Neural crest cell (in vitro differentiated cells): ENCODE measurements around the gene PGF. TPM values are rescaled to one million over a fixed set of nuclear protein-coding genes. Genes with fewer than 3 reads are reported as not detected.
"Not testable (repeated sequence)": the region's sequence is repeated elsewhere in the genome, so short reads cannot be mapped to it uniquely, and the experiment has no call there.

Experiments used
- DNase-seq: peaks from one replicate; pipeline ENCODE4 v3.0.0; 2021; ENCODE audit warnings: low read depth, mixed read lengths, low spot score
- H3K27ac Mint-ChIP-seq: one replicate; pipeline ENCODE4 v1.8.0; 2021; ENCODE audit warnings: mild to moderate bottlenecking, mixed read lengths; ENCODE audit not compliant: unreplicated experiment
- H3K27me3 Mint-ChIP-seq: 2 replicates; pipeline ENCODE4 v1.8.0; 2021; ENCODE audit warnings: low read depth, mild to moderate bottlenecking, mixed read lengths
- H3K36me3 Mint-ChIP-seq: 2 replicates; pipeline ENCODE4 v1.8.0; 2021; ENCODE audit warnings: low read depth, mild to moderate bottlenecking, mixed read lengths
- H3K4me1 Mint-ChIP-seq: 2 replicates; pipeline ENCODE4 v1.8.0; 2021; ENCODE audit warnings: mixed read lengths
- H3K4me3 Mint-ChIP-seq: one replicate; pipeline ENCODE4 v1.8.0; 2021; ENCODE audit warnings: mild to moderate bottlenecking, mixed read lengths
- H3K9me3 Mint-ChIP-seq: 2 replicates; pipeline ENCODE4 v1.8.0; 2021; ENCODE audit warnings: mixed read lengths
- CTCF ChIP-seq: fragments of 200-600 bp; sonication (generic); conservative IDR thresholded peaks from 2 replicates; pipeline ENCODE4 v1.5.0; 2021; ENCODE audit warnings: antibody characterized with exemption, mild to moderate bottlenecking
- long read RNA-seq: library from polyadenylated mRNA; unstranded; transcript quantifications from one replicate; pipeline ENCODE4 v2.0.0, GENCODE V29; 2020
- total RNA-seq: library from RNA; stranded (reverse); gene quantifications from 2 replicates; pipeline ENCODE4 v1.2.1, GENCODE V29; 2021

PGF gene
- total RNA-seq: 2.9 and 3.9 TPM in 2 replicates
- long read RNA-seq: 0 reads

DNA sequence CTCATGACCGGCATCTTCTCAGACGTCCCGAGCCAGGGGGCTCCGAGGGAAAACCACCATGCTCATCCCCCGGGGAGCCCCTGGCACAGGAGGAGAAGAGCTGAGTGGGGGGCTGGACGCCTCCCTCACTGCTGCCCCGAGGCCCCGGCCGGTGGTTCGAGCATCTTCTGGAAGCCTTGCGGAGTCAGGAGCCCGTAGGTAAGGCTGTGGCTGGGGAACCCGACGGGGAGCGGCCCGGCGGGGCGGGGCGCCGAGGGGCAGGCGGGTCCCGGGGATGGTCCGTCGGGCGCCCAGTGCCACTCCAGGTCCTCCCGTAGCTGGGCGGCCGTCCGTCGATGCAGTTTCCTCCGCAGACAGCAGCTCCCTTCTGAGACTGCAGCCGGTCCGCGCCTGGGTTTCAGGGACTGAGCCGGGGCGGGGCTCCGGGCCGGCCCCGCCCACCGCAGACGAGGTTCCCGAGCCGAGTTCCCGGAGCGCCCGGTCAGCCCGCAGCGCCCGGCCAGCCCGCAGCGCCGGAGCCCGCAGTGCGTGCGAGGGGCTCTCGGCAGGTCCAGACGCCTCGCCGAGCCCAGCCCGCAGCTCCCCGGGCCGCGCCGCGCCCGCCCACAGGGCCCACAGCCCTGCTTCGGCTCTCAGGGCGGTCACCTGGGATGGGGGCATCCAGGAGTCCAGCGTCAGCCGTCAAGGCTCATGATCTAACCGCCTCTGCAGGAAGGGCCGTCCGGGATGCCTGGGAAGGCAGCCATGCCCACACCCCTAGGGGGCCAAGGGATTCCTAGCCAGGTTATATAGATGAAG is at the start of gene PGF:
Gene PGF (minus strand): TSS at position 369 of the 798 bp plus-strand sequence. CDS start 355 bp downstream, at position 14.
- no peak for TF ChIP-seq CTCF
- Mint-ChIP-seq H3K9me3 (no peaks in the 10 kb centered on the region), H3K4me1 (peaks cover 20% of the 10 kb centered on the region), H3K4me3 (peak within 1 kb of the TSS; percentile 29), H3K27ac (peak within 1 kb of the TSS; percentile 32), H3K36me3 (no peaks in the 10 kb centered on the region), H3K27me3 (no peaks in the 10 kb centered on the region)
- peak; percentile 51 for DNase-seq

GRCh38 chr14:75003250-75004027 is 48.0 kb upstream of the PGF start:
- no peak for DNase-seq
- H3K27me3 Mint-ChIP-seq: peaks cover 2% of the 10 kb centered on the region
- peak overlapping the region; percentile 99 for H3K4me3 Mint-ChIP-seq
- no peak for TF ChIP-seq CTCF
- peak overlapping the region; percentile 91 for H3K27ac Mint-ChIP-seq
- peaks cover 23% of the 10 kb centered on the region for H3K4me1 Mint-ChIP-seq
- peaks cover 13% of the 10 kb centered on the region for H3K36me3 Mint-ChIP-seq
- no peaks in the 10 kb centered on the region for H3K9me3 Mint-ChIP-seq

GRCh38 chr14:75002392-75003249 is 47.2 kb upstream of the PGF start, which contains the start of gene EIF2B2:
EIF2B2 (plus strand) TSS chr14:75002921; CDS start chr14:75002991, 70 bp downstream.
- peak within 1 kb of the TSS; percentile 99 for H3K4me3 Mint-ChIP-seq
- peak; percentile 98 for DNase-seq
- H3K4me1 Mint-ChIP-seq: peaks cover 23% of the 10 kb centered on the region
- no peaks in the 10 kb centered on the region for H3K9me3 Mint-ChIP-seq
- peaks cover 12% of the 10 kb centered on the region for H3K36me3 Mint-ChIP-seq
- H3K27ac Mint-ChIP-seq: peak within 1 kb of the TSS; percentile 93
- TF ChIP-seq CTCF: peak; percentile 47
- H3K27me3 Mint-ChIP-seq: peaks cover 2% of the 10 kb centered on the region

- Mint-ChIP-seq H3K36me3 (peaks cover 7% of the 10 kb centered on the region), H3K9me3 (no peaks in the 10 kb centered on the region), H3K4me1 (peaks cover 23% of the 10 kb centered on the region), H3K27me3 (peaks cover 2% of the 10 kb centered on the region), H3K4me3 (peak overlapping the region; percentile 99), H3K27ac (no peak overlapping the region)
- no peak for TF ChIP-seq CTCF
- DNase-seq: no peak
These were observed 46.5 kb upstream of the PGF start for GRCh38 chr14:75001899-75002298.

DNA sequence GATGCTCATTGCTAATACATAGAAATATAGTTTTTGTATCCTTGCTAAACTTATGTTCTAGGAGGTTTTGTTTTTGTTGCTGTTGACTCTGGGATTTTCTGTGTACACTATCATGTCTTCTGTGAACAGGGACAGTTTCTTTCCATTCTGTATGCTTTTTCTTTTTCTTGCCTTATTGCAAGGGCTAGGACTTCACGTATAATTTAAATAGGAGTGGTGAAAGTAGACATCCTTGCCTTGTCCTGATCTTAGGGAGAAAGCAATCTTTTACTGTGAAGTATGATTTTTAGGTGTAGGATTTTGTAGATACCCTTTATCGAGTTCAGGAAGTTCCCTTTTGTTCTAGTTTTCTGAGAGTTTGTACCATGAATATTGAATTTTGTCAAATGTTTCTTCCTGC is 45.9 kb upstream of the PGF start:
- no peaks in the 10 kb centered on the region for H3K9me3 Mint-ChIP-seq
- peak overlapping the region; percentile 99 for H3K4me3 Mint-ChIP-seq
- peaks cover 2% of the 10 kb centered on the region for H3K27me3 Mint-ChIP-seq

DNA sequence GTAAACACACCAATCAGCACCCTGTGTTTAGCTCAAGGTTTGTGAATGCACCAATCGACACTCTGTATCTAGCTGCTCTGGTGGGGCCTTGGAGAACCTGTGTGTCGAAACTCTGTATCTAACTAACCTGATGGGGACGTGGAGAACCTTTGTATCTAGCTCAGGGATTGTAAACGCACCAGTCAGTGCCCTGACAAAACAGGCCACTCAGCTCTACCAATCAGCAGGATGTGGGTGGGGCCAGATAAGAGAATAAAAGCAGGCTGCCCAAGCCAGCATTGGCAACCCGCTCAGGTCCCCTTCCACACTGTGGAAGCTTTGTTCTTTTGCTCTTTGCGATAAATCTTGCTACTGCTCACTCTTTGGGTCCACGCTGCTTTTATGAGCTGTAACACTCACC is 40.4 kb upstream of the PGF start:
- not testable (repeated sequence) for H3K4me1 Mint-ChIP-seq, H3K27ac Mint-ChIP-seq, H3K27me3 Mint-ChIP-seq, H3K4me3 Mint-ChIP-seq, H3K36me3 Mint-ChIP-seq, DNase-seq, H3K9me3 Mint-ChIP-seq

More for the DNA sequence above, 45.9 kb upstream of the PGF start:
- Mint-ChIP-seq H3K36me3 (peaks cover 4% of the 10 kb centered on the region), H3K4me1 (peaks cover 23% of the 10 kb centered on the region), H3K27ac (no peak overlapping the region)
- TF ChIP-seq CTCF: no peak
- DNase-seq: no peak

GRCh38 chr14:74994182-74994581 is 38.8 kb upstream of the PGF start:
- not testable (repeated sequence) for DNase-seq, H3K4me1 Mint-ChIP-seq, H3K4me3 Mint-ChIP-seq, H3K9me3 Mint-ChIP-seq, H3K27ac Mint-ChIP-seq, H3K27me3 Mint-ChIP-seq, H3K36me3 Mint-ChIP-seq
